ENCODE data around the gene PUS1. TPM values are rescaled to one million over a fixed set of nuclear protein-coding genes. Genes with fewer than 3 reads are reported as not detected.

Gene PUS1
- polyA plus RNA-seq, 4 donors = 11.4 to 22.4 (median 19.9) TPM

GRCh38 chr12:131915000-131915689, 13.9 kb upstream of the PUS1 start:
- DNase-seq (ENCODE audit: low read depth in 4 of 4, low spot score in 2 of 4) = no peak

GRCh38 chr12:131915823-131916222, 13.3 kb upstream of the PUS1 start:
- DNase-seq (ENCODE audit: low read depth in 4 of 4, low spot score in 2 of 4) = no peak

- DNase-seq (ENCODE audit: low read depth in 4 of 4, low spot score in 2 of 4) = no peak
Measured at GRCh38 chr12:131916306-131917138, 12.6 kb upstream of the PUS1 start.

- DNase-seq (ENCODE audit: low read depth in 4 of 4, low spot score in 2 of 4) = no peak
Measured at GRCh38 chr12:131917139-131917710, 11.9 kb upstream of the PUS1 start.

- DNase-seq (ENCODE audit: low read depth in 4 of 4, low spot score in 2 of 4) = no peak
Measured at GRCh38 chr12:131917711-131918306, 11.3 kb upstream of the PUS1 start.

- DNase-seq (ENCODE audit: low read depth in 4 of 4, low spot score in 2 of 4) = no peak
Measured at GRCh38 chr12:131918311-131919050, 10.6 kb upstream of the PUS1 start.

GRCh38 chr12:131919051-131919347, 10.1 kb upstream of the PUS1 start:
- no peak for DNase-seq (ENCODE audit: low read depth in 4 of 4, low spot score in 2 of 4)

- DNase-seq (ENCODE audit: low read depth in 4 of 4, low spot score in 2 of 4) = no peak
Measured at GRCh38 chr12:131919366-131920156, 9.5 kb upstream of the PUS1 start.

GRCh38 chr12:131920157-131920508, 8.9 kb upstream of the PUS1 start:
- no peak for DNase-seq (ENCODE audit: low read depth in 4 of 4, low spot score in 2 of 4)

GRCh38 chr12:131920902-131921840, 7.9 kb upstream of the PUS1 start:
- DNase-seq (ENCODE audit: low read depth in 4 of 4, low spot score in 2 of 4) = no peak

- no peak for DNase-seq (ENCODE audit: low read depth in 4 of 4, low spot score in 2 of 4)
Measured at GRCh38 chr12:131921866-131922769, 7.0 kb upstream of the PUS1 start.

GRCh38 chr12:131922772-131923171, 6.3 kb upstream of the PUS1 start:
- DNase-seq (ENCODE audit: low read depth in 4 of 4, low spot score in 2 of 4) = no peak

- no peak for DNase-seq (ENCODE audit: low read depth in 4 of 4, low spot score in 2 of 4)
Measured at GRCh38 chr12:131923260-131923659, 5.8 kb upstream of the PUS1 start.

GRCh38 chr12:131927110-131928079, 1.7 kb upstream of the PUS1 start:
- DNase-seq (ENCODE audit: low read depth in 4 of 4, low spot score in 2 of 4) = no peak

- no peak for DNase-seq (ENCODE audit: low read depth in 4 of 4, low spot score in 2 of 4)
Measured at GRCh38 chr12:131928080-131928710, 881 bp upstream of the PUS1 start.

Data from left renal cortex interstitium (tissue), 4 donors.